ENCODE measurements around the gene GANC.

Gene GANC

GRCh38 chr15:42352401-42352800, 79.4 kb downstream of the GANC start:
- no peak for DNase-seq

GRCh38 chr15:42353061-42353460, 80.1 kb downstream of the GANC start:
- DNase-seq: no peak

- no peak for DNase-seq
Observed at GRCh38 chr15:42354824-42355223, 81.8 kb downstream of the GANC start.

- DNase-seq: no peak
Observed at GRCh38 chr15:42355291-42355690, 82.3 kb downstream of the GANC start.

- no peak for DNase-seq
Observed at GRCh38 chr15:42356851-42357250, 83.8 kb downstream of the GANC start.

- no peak for DNase-seq
Observed at GRCh38 chr15:42358141-42358540, 85.1 kb downstream of the GANC start.

GRCh38 chr15:42359249-42359648, 86.2 kb downstream of the GANC start, which contains the start of gene CAPN3:
Gene CAPN3 (plus strand): TSS chr15:42359501. CDS start chr15:42359806, 305 bp downstream.
- no peak for DNase-seq

GRCh38 chr15:42359985-42360384, 87.0 kb downstream of the GANC start:
- DNase-seq: no peak

- DNase-seq: no peak
Observed at GRCh38 chr15:42360535-42361112, 87.6 kb downstream of the GANC start.

GRCh38 chr15:42363487-42363886, 90.5 kb downstream of the GANC start:
- peak; percentile 82 for DNase-seq

GRCh38 chr15:42363942-42364341, 90.9 kb downstream of the GANC start:
- DNase-seq: peak; percentile 80

GRCh38 chr15:42364529-42364928, 91.5 kb downstream of the GANC start:
- peak; percentile 77 for DNase-seq

- DNase-seq: no peak
Observed at GRCh38 chr15:42365921-42366550, 93.0 kb downstream of the GANC start.

GRCh38 chr15:42367041-42367440, 94.0 kb downstream of the GANC start:
- DNase-seq: no peak

GRCh38 chr15:42368096-42368495, 95.1 kb downstream of the GANC start:
- no peak for DNase-seq

- no peak for DNase-seq
Observed at GRCh38 chr15:42371096-42371495, 98.1 kb downstream of the GANC start.

GRCh38 chr15:42373274-42373673, 100.3 kb downstream of the GANC start:
- DNase-seq: no peak

- DNase-seq: no peak
Observed at GRCh38 chr15:42373936-42374335, 100.9 kb downstream of the GANC start.

- DNase-seq: no peak
Observed at GRCh38 chr15:42374810-42375209, 101.8 kb downstream of the GANC start.

GRCh38 chr15:42375252-42375651, 102.3 kb downstream of the GANC start:
- DNase-seq: no peak

- DNase-seq: no peak
Observed at GRCh38 chr15:42375941-42376340, 102.9 kb downstream of the GANC start.

- DNase-seq: no peak
Observed at GRCh38 chr15:42378011-42378410, 105.0 kb downstream of the GANC start.

- no peak for DNase-seq
Observed at GRCh38 chr15:42384597-42384996, 111.6 kb downstream of the GANC start.

- DNase-seq: no peak
Observed at GRCh38 chr15:42385206-42385979, 112.4 kb downstream of the GANC start.
